GM10266 (cell line): ENCODE data around the gene UGT2B17.

ENCODE experiments used
- DNase-seq: peaks from one replicate; pipeline ENCODE4 v3.0.0; 2012; ENCODE audit errors: extremely low spot score
- CTCF ChIP-seq: IDR thresholded peaks from 2 replicates; pipeline ENCODE4 v1.5.1; 2012; ENCODE audit warnings: mild to moderate bottlenecking, low read depth; ENCODE audit not compliant: control insufficient read depth, insufficient read depth; ENCODE audit errors: missing control alignments

UGT2B17 gene

GRCh38 chr4:68597482-68597881, 21.4 kb upstream of the UGT2B17 start:
- DNase-seq, result no peak
- TF ChIP-seq CTCF, result no peak

- no peak for TF ChIP-seq CTCF
- no peak for DNase-seq
Measured at GRCh38 chr4:68594678-68595077, 18.6 kb upstream of the UGT2B17 start.

GRCh38 chr4:68593112-68593511, 17.0 kb upstream of the UGT2B17 start:
- no peak for TF ChIP-seq CTCF
- DNase-seq, result no peak

GRCh38 chr4:68592673-68593072, 16.6 kb upstream of the UGT2B17 start:
- no peak for DNase-seq
- TF ChIP-seq CTCF, result no peak

- TF ChIP-seq CTCF, result no peak
- no peak for DNase-seq
Measured at GRCh38 chr4:68591204-68591603, 15.1 kb upstream of the UGT2B17 start.

GRCh38 chr4:68589790-68590189, 13.7 kb upstream of the UGT2B17 start:
- TF ChIP-seq CTCF, result no peak
- DNase-seq, result no peak

GRCh38 chr4:68582339-68582717, 6.2 kb upstream of the UGT2B17 start:
- no peak for TF ChIP-seq CTCF
- DNase-seq, result no peak
